Measurements from ENCODE around the gene DGCR8. TPM values are rescaled to one million over a fixed set of nuclear protein-coding genes. Genes with fewer than 3 reads are reported as not detected.
A peak's percentile ranks its signal among the peaks of the same experiment; 100 is the strongest.

Gene DGCR8
- total RNA-seq, 2 experiments from 2014 or later: 35.0 to 38.8 TPM

DNA sequence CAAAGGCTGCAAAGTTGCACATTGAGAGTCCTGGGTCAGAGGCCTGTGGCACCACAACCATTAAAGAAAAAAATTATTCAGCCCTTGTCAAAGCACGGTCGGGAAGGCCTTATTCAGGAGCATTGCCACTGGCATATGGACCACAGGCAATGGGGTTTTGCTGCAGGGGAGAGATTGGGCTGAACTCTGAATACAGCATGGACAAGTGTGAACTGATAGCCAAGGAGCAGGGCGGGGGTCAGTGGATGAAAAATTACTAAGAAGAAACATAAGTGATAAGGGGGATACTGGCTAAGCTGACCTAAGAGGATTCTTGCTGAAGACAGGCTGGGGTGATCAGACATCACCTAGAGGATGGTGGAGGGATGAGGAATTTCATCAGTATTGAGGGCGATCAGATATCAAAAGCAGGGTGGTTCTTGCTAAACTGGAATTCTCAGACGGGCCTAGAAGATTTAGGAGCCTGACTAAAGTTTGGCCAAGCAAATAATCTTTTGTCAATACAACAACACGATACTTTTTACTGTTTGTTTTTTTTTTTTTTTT, 3.3 kb upstream of the DGCR8 start:
- intact Hi-C loops (cut with micrococcal nuclease): no loop called here
- ChIA-PET POLR2A (interaction anchor here (0.7 to 1.4 kb wide), 2 partner anchors 40 to 858 kb away, joined by 3 read pairs; partner anchors contain the start of gene TRMT2A), CTCF (interaction anchor here (1.0 kb wide), 1 partner anchor 15 kb away, joined by 3 read pairs; no protein-coding TSS in a partner anchor)
- TF ChIP-seq, protein P1, sequence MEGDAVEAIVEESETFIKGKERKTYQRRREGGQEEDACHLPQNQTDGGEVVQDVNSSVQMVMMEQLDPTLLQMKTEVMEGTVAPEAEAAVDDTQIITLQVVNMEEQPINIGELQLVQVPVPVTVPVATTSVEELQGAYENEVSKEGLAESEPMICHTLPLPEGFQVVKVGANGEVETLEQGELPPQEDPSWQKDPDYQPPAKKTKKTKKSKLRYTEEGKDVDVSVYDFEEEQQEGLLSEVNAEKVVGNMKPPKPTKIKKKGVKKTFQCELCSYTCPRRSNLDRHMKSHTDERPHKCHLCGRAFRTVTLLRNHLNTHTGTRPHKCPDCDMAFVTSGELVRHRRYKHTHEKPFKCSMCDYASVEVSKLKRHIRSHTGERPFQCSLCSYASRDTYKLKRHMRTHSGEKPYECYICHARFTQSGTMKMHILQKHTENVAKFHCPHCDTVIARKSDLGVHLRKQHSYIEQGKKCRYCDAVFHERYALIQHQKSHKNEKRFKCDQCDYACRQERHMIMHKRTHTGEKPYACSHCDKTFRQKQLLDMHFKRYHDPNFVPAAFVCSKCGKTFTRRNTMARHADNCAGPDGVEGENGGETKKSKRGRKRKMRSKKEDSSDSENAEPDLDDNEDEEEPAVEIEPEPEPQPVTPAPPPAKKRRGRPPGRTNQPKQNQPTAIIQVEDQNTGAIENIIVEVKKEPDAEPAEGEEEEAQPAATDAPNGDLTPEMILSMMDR (IDR thresholded peaks at IDR 0.05): no peak
- no peaks in the 10 kb centered on the region for H3K27me3 Mint-ChIP-seq
- DNase-seq (no peak), ATAC-seq (no peak)
- H3K9me3 Mint-ChIP-seq: no peaks in the 10 kb centered on the region
- peaks cover 8% of the 10 kb centered on the region for H3K36me3 Mint-ChIP-seq (ENCODE audit: low read depth)
- H3K4me3 Mint-ChIP-seq: no peak overlapping the region
- H3K27ac Mint-ChIP-seq: no peak overlapping the region
- peaks cover 10% of the 10 kb centered on the region for H3K4me1 Mint-ChIP-seq (ENCODE audit: low read depth)

DNA sequence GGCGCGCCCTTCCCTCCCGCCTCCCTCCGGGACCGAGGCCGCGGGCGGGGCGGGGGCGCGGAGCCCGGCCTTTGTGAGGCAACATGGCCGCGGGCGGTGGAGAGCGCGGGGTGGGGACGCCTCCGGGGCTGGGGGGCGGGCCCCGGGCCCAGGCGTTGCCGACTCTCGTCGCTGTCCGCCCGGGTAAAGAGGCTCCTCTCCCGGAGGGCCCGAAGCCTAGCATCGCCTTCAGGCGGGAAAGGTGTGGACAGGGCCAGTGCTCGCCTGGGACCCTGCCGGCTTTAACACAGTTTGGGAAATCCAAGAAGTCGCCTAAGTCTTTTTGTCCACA, 369 bp downstream of the DGCR8 start:
- H3K27ac Mint-ChIP-seq: peak overlapping the region; percentile 54
- peaks cover 20% of the 10 kb centered on the region for H3K36me3 Mint-ChIP-seq (ENCODE audit: low read depth)
- DNase-seq (peak; percentile 77), ATAC-seq (peak; percentile 81)
- no peaks in the 10 kb centered on the region for H3K27me3 Mint-ChIP-seq
- ChIA-PET POLR2A (interaction anchor here (1.1 to 3.3 kb wide), 2 partner anchors 21 to 38 kb away, joined by 4 to 17 read pairs; partner anchors contain the start of gene TRMT2A), CTCF (no interaction called here)
- TF ChIP-seq, protein P1 (IDR thresholded peaks at IDR 0.05): no peak
- no peaks in the 10 kb centered on the region for H3K9me3 Mint-ChIP-seq
- peaks cover 40% of the 10 kb centered on the region for H3K4me1 Mint-ChIP-seq (ENCODE audit: low read depth)
- intact Hi-C loops (cut with micrococcal nuclease): loop anchor here (5.0 kb wide), 1 partner anchor 37 kb away; the partner anchor contains the start of genes RANBP1 and TRMT2A
- H3K4me3 Mint-ChIP-seq: peak overlapping the region; percentile 91

DNA sequence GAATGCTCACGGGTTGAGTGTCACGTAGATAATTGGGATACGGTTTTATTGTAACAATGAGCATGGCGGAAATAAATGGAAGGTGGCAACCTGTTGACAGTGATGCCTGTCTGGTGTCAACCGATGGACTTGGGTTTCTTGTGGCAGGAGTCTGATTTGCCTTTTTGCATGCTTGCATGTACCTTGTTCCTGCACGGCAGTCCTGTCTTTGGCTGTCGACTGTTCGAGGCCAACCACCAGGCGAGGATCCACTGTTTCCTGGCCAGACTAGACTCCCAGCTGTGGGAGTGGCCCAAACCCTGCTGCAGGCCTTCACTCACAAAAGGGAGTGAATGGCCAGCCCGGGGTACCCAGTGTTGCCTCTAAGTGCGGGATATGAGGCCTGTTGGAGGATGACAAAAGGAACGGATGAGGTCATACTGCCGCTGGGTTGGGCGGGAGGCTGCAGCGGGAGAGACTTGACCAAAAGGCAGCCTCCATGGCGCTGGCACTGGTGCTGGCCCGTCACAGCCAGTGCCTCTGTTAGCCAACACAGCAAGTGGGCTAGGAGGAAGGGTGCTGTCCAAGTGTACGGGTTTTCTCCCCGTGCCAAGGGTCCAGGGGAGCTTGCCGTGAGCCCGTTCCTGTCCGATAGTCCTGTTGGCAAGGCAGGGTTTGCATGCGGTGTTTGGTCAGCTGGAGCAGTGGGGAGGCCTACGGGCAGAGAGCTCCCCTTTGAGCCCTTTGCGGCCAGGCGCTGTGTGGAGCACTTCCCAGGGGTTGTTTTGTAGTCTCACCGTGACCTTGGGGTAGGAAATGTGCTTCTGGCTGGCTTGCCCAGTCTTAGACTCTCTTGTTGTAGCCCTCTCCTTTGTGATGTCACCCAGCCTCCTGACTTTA, 974 bp downstream of the DGCR8 start:
- no peak for ATAC-seq
- POLR2A ChIA-PET: interaction anchor here (1.2 to 3.3 kb wide), 5 partner anchors 10 to 37 kb away, joined by 5 to 17 read pairs (median 7); partner anchors contain the start of gene TRMT2A
- intact Hi-C loops (cut with micrococcal nuclease): loop anchor here (5.0 kb wide), 1 partner anchor 36 kb away; the partner anchor contains the start of genes RANBP1 and TRMT2A

DNA sequence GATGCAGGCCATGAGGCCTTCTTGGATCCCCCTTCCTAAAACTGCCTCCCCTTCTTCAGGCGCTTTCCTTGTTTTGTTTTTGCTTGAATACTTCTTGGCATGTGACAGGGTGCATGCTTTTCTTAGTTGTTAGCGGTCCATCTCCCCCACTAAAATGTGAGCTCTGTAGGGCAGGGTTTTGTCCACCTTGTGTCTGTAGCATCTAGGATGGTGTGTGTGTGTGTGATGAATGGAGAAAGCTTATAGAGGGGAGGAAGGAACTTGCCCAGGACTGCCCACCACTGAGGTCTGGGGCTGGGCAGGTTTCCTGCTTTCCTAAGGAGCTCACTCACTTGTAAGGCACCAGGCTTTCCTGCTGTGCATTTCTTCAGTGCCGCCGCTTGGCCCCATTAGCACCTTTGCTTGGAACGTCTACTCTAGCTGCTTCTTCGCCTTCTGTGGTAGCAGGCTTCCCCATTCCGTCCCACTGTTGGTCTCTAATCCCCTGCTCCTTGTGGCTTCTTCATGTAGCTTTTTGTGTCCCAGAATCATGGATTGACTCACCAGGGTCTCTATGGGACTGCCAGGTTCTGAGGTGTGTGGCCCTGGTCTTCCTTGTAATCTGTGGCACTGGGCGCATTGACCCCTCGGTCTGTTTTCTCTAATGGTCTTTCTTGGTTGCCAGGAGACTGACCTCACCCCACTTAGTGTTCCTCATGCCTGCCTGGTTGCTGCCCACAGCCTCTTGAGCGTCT, 3.3 kb downstream of the DGCR8 start:
- H3K36me3 Mint-ChIP-seq (ENCODE audit: low read depth): peaks cover 39% of the 10 kb centered on the region
- H3K9me3 Mint-ChIP-seq: no peaks in the 10 kb centered on the region
- intact Hi-C loops (cut with micrococcal nuclease): loop anchor here (5.0 kb wide), 1 partner anchor 34 kb away; the partner anchor contains the start of genes RANBP1 and TRMT2A
- ChIA-PET POLR2A (interaction anchor here (0.9 to 3.3 kb wide), 9 partner anchors 9 to 46 kb away, joined by 3 to 17 read pairs (median 6); partner anchors contain the start of gene TRMT2A), CTCF (interaction anchor here (1.0 to 2.4 kb wide), 5 partner anchors 11 to 70 kb away, joined by 3 to 10 read pairs (median 4); partner anchors contain the start of gene TRMT2A)
- TF ChIP-seq, protein P1 (IDR thresholded peaks at IDR 0.05): no peak
- H3K27ac Mint-ChIP-seq: peak overlapping the region; percentile 54
- no peak for DNase-seq
- ATAC-seq: no peak
- H3K4me3 Mint-ChIP-seq: peak overlapping the region; percentile 91
- H3K27me3 Mint-ChIP-seq: no peaks in the 10 kb centered on the region
- peaks cover 57% of the 10 kb centered on the region for H3K4me1 Mint-ChIP-seq (ENCODE audit: low read depth)

More for the DNA sequence above, 974 bp downstream of the DGCR8 start:
- CTCF ChIA-PET: interaction anchor here (1.0 to 2.4 kb wide), 3 partner anchors 10 to 20 kb away, joined by 3 to 10 read pairs (median 4); no protein-coding TSS in a partner anchor
- no peaks in the 10 kb centered on the region for H3K27me3 Mint-ChIP-seq
- H3K4me1 Mint-ChIP-seq (ENCODE audit: low read depth): peaks cover 41% of the 10 kb centered on the region
- TF ChIP-seq, protein P1 (IDR thresholded peaks at IDR 0.05): no peak
- no peaks in the 10 kb centered on the region for H3K9me3 Mint-ChIP-seq
- peak; percentile 38 for DNase-seq
- peak overlapping the region; percentile 54 for H3K27ac Mint-ChIP-seq
- peaks cover 21% of the 10 kb centered on the region for H3K36me3 Mint-ChIP-seq (ENCODE audit: low read depth)
- H3K4me3 Mint-ChIP-seq: peak overlapping the region; percentile 91
